ENCODE results near the gene SYNE3. TPM values are rescaled to one million over a fixed set of nuclear protein-coding genes. Genes with fewer than 3 reads are reported as not detected.

Gene SYNE3
- total and polyA plus RNA-seq, 9 of the 15 experiments (the other 6 are each of a cell fraction or from before 2014, with no cell fraction given) = 0.04 to 3.1 (median 0.55) TPM

- H3K4me3 ChIP-seq = no peak overlapping the region
- H3K36me3 ChIP-seq (ENCODE audit: control insufficient read depth, insufficient read depth, low read length) = no peaks in the 10 kb centered on the region
- H3K4me2 ChIP-seq (ENCODE audit: insufficient read depth, low read length) = no peak overlapping the region
- DNase-seq (ENCODE audit: extremely low read depth in 1 of 4, low spot score in 3 of 4) (no peak), FAIRE-seq (no peak), ATAC-seq (no peak)
- intact Hi-C loops (cut with micrococcal nuclease) = no loop called here
- H3K9ac ChIP-seq (ENCODE audit: insufficient read depth in 1 of 2, low read depth in 2 of 2, low read length in 2 of 2) = no peak overlapping the region
- ChIA-PET CTCF (ENCODE audit: low intra/inter-chr PET ratio) (no interaction called here), POLR2A (interaction anchor here (0.6 kb wide), 2 partner anchors 16 to 681 kb away, joined by 3 read pairs; no protein-coding TSS in a partner anchor)
- H3K4me1 ChIP-seq (replicated peaks in 1 of 2; ENCODE audit: control insufficient read depth in 2 of 2, insufficient read depth in 2 of 2, low read length in 2 of 2) = peaks cover 0 to 8% of the 10 kb centered on the region in 2 experiments; a peak in 3 of 5 replicates
- WGBS (ENCODE audit: insufficient coverage, low coverage, missing lambda C conversion rate) = 10% methylated on average over 2 of the region's 4 CpGs
- no peak overlapping the region for H2AFZ ChIP-seq (ENCODE audit: low read depth, low read length)
- BruUV-seq (replicated peaks) = no TSS peak
- in situ Hi-C loops (cut with MboI) = no loop called here
- H4K20me1 ChIP-seq (replicated peaks; ENCODE audit: control insufficient read depth, insufficient read depth, low read length) = peaks cover 13% of the 10 kb centered on the region
- H3K9me3 ChIP-seq (replicated peaks; ENCODE audit: control insufficient read depth, insufficient read depth, low read depth, low read length) = no peaks in the 10 kb centered on the region
- H3K79me2 ChIP-seq (ENCODE audit: control insufficient read depth, insufficient read depth, low read length) = no peaks in the 10 kb centered on the region
- H3K27me3 ChIP-seq (ENCODE audit: control insufficient read depth in 2 of 2, insufficient read depth in 2 of 2, low read length in 2 of 2) = peaks cover 0 to 8% of the 10 kb centered on the region in 2 experiments; a peak in 1 of 5 replicates
- H3K9me1 ChIP-seq (ENCODE audit: control insufficient read depth, insufficient read depth, low read length) = no peaks in the 10 kb centered on the region
- H3K27ac ChIP-seq (ENCODE audit: extremely low read depth, low read depth, low read length) = no peak overlapping the region
- no peak for TF ChIP-seq ZNF57 (CRISPR knock-in tag; IDR thresholded peaks at IDR 0.05)
- no peak for TF ChIP-seq TBL1XR1 (IDR thresholded peaks at IDR 0.05; ENCODE audit: low read length in 2 of 2)
- no peak for TF ChIP-seq ZNF324 (CRISPR knock-in tag; IDR thresholded peaks at IDR 0.05)
- no peak for TF ChIP-seq HNRNPUL1 (IDR thresholded peaks at IDR 0.05; ENCODE audit: low read length)
- TF ChIP-seq ZNF407 (IDR thresholded peaks at IDR 0.05; ENCODE audit: low read depth) = no peak
- TF ChIP-seq ZNF561 (CRISPR knock-in tag; conservative IDR thresholded peaks at IDR 0.05) = no peak
- TF ChIP-seq CHD2 (IDR thresholded peaks at IDR 0.05; ENCODE audit: low read depth, low read length) = no peak
- TF ChIP-seq CREB3 (tag; conservative IDR thresholded peaks at IDR 0.05; ENCODE audit: low read depth) = no peak
- TF ChIP-seq TAL1 (IDR thresholded peaks at IDR 0.05) = no peak
- TF ChIP-seq CBX2 (IDR thresholded peaks at IDR 0.05; ENCODE audit: insufficient read depth, low read length, poor library complexity, severe bottlenecking) = no peak
- no peak for TF ChIP-seq NFATC3 (IDR thresholded peaks at IDR 0.05)
- TF ChIP-seq TEAD4 (IDR thresholded peaks at IDR 0.05; ENCODE audit: low read length) = no peak
- TF ChIP-seq TEAD4 (CRISPR knock-in tag; IDR thresholded peaks at IDR 0.05; ENCODE audit: borderline replicate concordance) = no peak
- no peak for TF ChIP-seq TOE1 (IDR thresholded peaks at IDR 0.05; ENCODE audit: borderline replicate concordance)
- TF ChIP-seq TOE1 (CRISPR knock-in tag; IDR thresholded peaks at IDR 0.05; ENCODE audit: borderline replicate concordance, low read depth) = no peak
- no peak for TF ChIP-seq ELF2 (CRISPR knock-in tag; IDR thresholded peaks at IDR 0.05)
These were observed 37.0 kb downstream of the SYNE3 start for GRCh38 chr14:95479494-95479893.
